Breast epithelium (tissue), 3 donors: ENCODE measurements around the gene FAM221B.

Source experiments
- POLR2A ChIP-seq: fragments of 450-650 bp; IDR thresholded peaks from one replicate; pipeline ENCODE4 v1.6.1; 2016; ENCODE audit warnings: antibody characterized with exemption, mild to moderate bottlenecking, moderate library complexity
- POLR2AphosphoS5 ChIP-seq, 3 donors: sonication (generic); formaldehyde crosslinking; IDR thresholded peaks; one replicate each; pipeline ENCODE4 v1.6.1; 2017; ENCODE audit warnings: antibody characterized with exemption in 3 of 3
- TF ChIP-seq, protein P1 (sequence below), 3 donors: fragments of 450-650 bp; IDR thresholded peaks; one replicate each; pipeline ENCODE4 v1.5.1; 2016 to 2017; ENCODE audit warnings: antibody characterized with exemption in 3 of 3, mild to moderate bottlenecking in 3 of 3, moderate library complexity in 3 of 3

DNA sequence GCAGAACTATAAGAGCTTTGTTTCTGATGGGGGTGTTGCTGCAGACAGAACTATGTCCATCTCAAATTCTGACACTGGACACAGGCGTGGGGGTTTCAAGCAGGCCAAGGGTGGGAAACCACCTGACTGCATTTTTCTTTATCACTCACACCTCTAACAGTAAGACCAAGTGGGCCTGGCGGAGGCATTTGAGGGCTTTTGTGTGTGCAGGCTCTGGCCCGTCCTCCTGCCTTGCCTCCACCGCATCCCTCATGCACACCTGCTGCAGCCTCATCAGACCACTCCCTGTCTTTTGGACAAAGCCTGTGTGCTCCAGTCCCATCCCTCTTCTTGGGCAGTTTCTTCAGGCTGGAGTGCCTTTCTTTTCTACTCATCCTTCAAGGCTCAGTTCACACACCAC, 33.8 kb upstream of the FAM221B start:
- TF ChIP-seq, protein P1, sequence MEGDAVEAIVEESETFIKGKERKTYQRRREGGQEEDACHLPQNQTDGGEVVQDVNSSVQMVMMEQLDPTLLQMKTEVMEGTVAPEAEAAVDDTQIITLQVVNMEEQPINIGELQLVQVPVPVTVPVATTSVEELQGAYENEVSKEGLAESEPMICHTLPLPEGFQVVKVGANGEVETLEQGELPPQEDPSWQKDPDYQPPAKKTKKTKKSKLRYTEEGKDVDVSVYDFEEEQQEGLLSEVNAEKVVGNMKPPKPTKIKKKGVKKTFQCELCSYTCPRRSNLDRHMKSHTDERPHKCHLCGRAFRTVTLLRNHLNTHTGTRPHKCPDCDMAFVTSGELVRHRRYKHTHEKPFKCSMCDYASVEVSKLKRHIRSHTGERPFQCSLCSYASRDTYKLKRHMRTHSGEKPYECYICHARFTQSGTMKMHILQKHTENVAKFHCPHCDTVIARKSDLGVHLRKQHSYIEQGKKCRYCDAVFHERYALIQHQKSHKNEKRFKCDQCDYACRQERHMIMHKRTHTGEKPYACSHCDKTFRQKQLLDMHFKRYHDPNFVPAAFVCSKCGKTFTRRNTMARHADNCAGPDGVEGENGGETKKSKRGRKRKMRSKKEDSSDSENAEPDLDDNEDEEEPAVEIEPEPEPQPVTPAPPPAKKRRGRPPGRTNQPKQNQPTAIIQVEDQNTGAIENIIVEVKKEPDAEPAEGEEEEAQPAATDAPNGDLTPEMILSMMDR (IDR thresholded peaks at IDR 0.05), result no peak
- TF ChIP-seq POLR2A (no peak), POLR2AphosphoS5 (IDR thresholded peaks at IDR 0.05) (no peak)
